NCI-H460 (cell line): ENCODE measurements around the gene KCNG1. TPM values are rescaled to one million over a fixed set of nuclear protein-coding genes. Genes with fewer than 3 reads are reported as not detected.
"Not testable (repeated sequence)": the region's sequence is repeated elsewhere in the genome, so short reads cannot be mapped to it uniquely, and the experiment has no call there.

Source experiments
- DNase-seq: peaks from one replicate; pipeline ENCODE4 v3.0.0-alpha.2; 2016; ENCODE audit warnings: low read depth; ENCODE audit errors: extremely low read depth
- polyA plus RNA-seq: library from polyadenylated mRNA; depleted of rRNA; stranded (reverse); fragments of >200 nt; gene quantifications from 2 replicates; pipeline ENCODE4 v1.2.3, GENCODE V29; 2014; cell fraction: nucleus; rRNA removed
- total RNA-seq: library from RNA; depleted of rRNA; stranded (reverse); fragments of >200 nt; shearing (Covaris generic); gene quantifications from 2 replicates; pipeline ENCODE4 v1.2.3, GENCODE V29; 2014; rRNA removed

Gene KCNG1, protein sequence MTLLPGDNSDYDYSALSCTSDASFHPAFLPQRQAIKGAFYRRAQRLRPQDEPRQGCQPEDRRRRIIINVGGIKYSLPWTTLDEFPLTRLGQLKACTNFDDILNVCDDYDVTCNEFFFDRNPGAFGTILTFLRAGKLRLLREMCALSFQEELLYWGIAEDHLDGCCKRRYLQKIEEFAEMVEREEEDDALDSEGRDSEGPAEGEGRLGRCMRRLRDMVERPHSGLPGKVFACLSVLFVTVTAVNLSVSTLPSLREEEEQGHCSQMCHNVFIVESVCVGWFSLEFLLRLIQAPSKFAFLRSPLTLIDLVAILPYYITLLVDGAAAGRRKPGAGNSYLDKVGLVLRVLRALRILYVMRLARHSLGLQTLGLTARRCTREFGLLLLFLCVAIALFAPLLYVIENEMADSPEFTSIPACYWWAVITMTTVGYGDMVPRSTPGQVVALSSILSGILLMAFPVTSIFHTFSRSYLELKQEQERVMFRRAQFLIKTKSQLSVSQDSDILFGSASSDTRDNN
- 77.5 and 84.3 TPM in 2 replicates for total RNA-seq
- polyA plus RNA-seq = 112 and 122 TPM in 2 replicates

DNA sequence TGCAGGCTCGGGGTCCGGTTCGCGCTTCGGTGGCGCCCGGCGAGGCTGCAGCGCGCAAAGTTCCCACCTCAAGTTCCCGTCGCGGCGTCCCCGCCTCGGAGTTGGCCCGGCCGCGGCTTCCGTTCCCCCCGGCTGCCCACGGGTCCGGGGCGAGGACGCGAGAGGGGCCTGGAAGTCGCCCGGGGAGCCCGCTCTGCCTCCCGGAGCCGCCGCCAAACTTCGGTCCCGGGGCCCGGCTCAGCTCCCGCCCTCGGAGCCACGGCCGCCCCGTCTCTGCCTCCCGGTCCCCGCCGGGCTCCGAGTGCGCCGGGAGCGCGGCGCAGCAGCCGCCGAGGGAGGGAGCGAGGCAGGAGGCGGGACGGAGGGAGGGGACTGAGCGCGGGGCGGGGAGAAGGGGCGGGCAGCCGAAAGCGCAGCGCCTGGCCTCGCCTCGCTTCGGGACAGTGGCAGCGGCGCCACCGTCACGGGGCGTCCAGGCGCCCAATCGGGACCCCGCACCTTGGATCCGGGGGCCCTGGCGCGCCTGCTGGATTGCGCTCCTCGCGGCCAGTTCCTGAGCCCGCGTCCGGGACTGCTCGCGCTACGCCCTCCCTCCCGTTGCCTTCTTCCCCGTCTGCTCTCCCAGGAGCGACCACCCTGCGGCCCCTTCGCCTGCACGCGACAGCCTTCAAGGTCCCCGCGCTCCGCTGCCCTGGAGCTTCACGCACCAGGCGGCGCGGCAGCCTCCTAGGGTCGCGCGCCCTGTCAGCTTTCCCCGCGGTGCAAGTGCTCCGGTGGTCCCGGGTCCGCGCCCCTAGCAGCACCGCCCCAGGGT is at the start of gene KCNG1:
KCNG1 (minus strand) TSS at position 305 of the 814 bp plus-strand sequence. CDS start 12,769 bp downstream, outside the sequence.
- peak; percentile 83 for DNase-seq

DNA sequence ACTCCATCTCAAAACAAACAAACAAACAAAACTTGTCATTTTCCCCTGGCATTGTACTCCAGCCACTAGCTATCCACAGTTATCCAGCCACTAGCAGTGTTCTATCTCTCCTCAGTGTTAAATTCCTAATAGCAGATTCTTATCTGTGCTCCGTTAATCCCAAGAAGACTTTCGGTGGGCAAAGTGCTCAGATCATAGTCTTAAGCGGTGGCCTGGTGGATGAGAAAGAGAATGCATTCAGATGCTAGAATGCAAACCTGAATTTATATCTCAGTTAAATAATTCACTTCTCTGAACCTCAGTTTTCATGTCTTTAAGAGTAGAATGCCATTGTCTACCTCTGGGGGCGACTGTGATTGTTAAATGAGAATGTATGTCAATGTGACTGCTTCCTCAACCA is 47.7 kb upstream of the KCNG1 start:
- DNase-seq = no peak

DNA sequence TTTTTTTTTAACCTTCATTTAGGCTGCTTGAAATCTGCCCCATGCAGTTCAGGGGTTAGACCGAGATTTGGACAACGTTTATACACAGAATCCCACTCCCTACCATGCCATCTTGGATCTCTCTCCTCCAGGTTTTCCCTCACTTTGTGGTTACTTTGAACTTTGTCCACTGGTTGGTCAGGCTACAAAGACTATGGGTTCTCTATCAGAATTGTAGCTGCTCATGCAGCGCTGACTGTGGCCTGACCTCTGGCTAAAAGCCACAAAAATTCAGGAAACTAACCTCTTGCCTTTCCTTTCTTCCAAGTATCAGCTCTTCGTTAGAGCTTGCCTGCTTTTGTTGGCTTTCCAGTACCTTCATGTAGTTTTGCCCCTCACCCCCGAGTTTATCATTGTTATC is 44.9 kb upstream of the KCNG1 start:
- no peak for DNase-seq

- DNase-seq = no peak
These were observed 42.7 kb upstream of the KCNG1 start for GRCh38 chr20:51065615-51066014.

DNA sequence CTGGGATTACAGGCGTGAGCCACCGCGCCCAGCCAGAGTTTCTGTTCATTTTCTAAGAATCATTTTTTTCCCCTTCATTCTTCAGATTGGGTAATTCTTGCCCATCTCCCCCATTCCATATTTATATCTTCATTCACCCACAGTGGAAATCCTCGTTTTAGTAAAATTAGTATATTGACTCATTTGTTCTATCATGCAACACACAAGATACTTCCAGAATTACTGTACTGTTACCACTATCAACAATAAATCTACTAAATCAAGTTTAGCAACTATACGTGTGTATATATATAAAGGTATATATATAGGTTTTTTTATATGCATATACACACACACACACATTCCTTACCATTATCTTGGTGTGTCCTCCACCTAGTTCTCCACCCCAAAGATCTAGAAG is 41.2 kb upstream of the KCNG1 start:
- DNase-seq = no peak

- DNase-seq = no peak
These were observed 39.2 kb upstream of the KCNG1 start for GRCh38 chr20:51062065-51062464.

- DNase-seq = no peak
These were observed 38.6 kb upstream of the KCNG1 start for GRCh38 chr20:51061418-51062045.

- no peak for DNase-seq
These were observed 37.4 kb upstream of the KCNG1 start for GRCh38 chr20:51060301-51060700.

GRCh38 chr20:51059862-51060261 is 37.0 kb upstream of the KCNG1 start:
- DNase-seq = no peak

DNA sequence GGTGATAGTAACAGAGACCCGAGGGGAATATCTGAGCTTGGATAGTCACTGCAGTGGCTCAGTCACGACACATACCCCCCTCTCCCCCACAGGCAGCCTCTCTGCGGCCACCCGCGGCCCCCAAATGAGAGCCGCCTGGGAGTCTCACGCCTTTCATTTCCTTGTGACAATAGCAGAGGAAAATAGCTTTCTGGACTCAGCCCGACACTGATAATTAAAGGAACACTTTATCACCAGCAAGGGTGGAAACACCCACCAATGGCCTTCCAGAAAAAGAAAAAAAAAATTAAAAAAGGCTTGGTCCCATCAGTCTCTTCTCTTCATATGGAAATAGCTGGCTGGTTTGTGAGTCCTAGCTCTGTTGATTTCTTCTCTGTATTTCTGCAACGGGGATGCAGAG is 35.1 kb upstream of the KCNG1 start:
- DNase-seq = no peak

GRCh38 chr20:51054233-51054632 is 31.3 kb upstream of the KCNG1 start:
- DNase-seq = no peak

DNA sequence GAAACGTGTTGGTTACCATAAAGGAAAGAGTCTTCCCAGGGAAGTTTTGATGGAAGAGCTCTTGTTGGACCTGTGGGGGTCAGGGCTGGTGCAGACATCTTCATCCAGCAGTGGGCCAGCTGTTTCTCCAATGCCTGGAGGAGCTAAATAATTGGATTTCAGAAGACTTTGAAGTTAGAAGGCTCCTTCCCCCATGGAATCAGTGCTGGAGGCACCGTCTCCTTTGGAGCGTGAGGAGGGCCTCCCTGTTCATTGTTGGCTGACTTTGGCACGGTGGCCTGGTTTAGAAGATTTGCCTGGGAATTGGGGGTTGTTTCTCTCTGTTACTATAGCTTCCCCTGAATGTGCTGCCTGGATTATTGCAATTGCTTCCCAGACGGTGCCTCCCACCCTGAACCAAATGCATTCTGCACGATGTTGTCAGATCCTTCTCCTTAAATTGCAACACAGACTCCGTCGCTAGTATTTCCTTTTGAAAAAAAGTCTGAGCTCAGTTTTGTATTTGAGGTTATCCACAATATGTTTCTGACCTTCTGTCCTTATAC is 27.7 kb upstream of the KCNG1 start:
- DNase-seq = no peak

DNA sequence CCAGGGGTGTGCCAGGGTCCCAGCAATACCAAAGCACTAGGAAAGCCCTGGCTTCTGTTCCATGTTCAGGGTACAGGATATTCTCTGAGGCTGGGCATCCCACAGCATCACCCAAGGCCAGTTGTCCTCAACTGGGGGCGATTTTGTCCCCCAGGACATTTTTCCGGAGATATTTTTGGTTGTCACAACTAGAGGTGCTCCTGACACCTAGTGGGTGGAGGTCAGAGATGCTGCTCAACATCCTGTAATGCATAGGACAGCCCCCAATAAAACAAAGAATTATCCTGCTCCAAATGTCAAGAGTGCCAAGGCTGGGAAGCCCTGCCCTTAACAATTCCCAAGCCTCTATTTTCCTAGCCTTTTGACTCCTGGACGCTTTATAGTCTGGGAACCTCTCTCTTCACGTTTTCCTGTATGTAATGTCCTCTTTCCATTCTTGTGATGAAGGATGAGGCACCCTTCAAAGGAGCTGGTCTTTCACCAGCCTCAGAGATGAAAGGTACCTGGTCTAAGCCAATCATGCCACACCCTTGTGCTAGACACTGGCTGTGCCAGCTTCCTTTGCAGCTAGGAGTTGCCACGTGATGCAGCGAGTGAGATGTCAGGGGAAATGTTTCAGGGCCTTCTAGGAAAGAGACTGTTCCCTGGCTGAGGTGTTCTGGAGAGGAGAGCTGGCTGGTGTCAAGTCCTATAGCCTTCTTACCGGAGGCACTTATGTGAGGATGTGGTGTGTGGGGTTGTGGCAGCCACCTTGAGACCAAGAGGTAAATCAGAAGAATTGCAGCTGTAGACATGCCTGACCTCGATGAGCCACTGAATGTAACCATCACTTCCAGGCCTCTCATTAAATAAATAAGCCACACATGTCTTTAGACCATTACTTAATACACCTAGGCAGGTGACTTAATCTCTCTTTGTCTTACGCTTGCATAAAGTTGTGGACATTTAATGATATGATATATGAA is 23.4 kb upstream of the KCNG1 start:
- DNase-seq = no peak

DNA sequence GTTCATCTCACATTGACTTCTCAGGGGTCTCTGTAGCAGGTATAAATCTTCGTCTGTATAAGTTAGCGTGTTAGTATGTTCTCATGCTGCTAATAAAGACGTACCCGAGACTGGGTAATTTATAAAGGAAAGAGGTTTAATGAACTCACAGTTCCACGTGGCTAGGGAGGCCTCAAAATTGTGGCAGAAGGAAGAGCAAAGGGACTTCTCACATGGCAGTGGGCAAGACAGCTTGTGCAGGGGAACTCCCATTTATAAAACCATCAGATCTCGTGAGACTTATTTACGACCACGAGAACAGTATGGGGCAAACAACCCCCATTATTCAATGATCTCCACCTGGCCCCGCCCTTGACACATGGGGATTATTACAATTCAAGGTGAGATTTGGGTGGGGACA is 22.6 kb upstream of the KCNG1 start:
- DNase-seq = not testable (repeated sequence)

- no peak for DNase-seq
These were observed 21.9 kb upstream of the KCNG1 start for GRCh38 chr20:51044796-51045195.

DNA sequence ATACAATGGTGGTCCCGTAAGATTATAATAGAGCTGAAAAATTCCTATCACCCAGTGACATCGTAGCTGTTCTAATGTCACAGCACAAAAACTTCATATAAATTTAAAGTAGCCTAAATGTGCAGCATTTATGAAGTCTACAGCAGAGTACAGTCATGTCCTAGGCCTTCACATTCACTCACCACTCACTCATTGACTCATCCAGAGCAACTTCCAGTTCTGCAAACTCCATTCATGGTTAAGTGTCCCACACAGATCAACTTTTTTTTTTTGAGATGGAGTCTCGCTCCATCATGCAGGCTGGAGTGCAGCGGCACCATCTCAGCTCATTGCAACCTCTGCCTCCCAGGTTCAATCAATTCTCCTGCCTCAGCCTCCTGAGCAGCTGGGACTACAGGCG is 20.9 kb upstream of the KCNG1 start:
- no peak for DNase-seq

GRCh38 chr20:51042657-51043247 is 19.8 kb upstream of the KCNG1 start:
- DNase-seq = no peak

DNA sequence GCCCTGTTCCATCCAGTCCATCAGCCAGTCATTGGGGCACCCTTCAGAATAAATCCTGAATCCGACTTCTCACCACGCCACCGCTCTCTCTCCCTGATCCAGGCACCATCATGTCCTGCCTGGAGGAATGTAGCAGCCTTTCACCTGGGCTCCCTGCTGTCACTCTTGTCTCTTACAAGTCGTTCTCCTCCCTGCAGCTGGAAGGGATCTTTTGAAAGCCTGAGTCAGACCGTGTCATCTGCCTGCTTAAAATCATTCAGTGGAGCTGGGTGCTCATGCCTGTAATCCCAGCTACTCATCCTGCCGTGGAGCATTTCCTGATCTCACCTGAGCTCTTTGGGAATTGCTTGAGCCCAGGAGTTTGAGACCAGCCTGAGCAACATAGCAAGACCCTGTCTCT is 19.2 kb upstream of the KCNG1 start:
- DNase-seq = no peak

GRCh38 chr20:51037532-51038115 is 14.7 kb upstream of the KCNG1 start:
- no peak for DNase-seq
